Glutamatergic neuron (in vitro differentiated cells): ENCODE data around the gene SMAD7. TPM values are rescaled to one million over a fixed set of nuclear protein-coding genes. Genes with fewer than 3 reads are reported as not detected.

Experiments used
- DNase-seq: peaks from one replicate; pipeline ENCODE4 v3.0.0; 2022
- H3K27ac Mint-ChIP-seq: one replicate; pipeline ENCODE4 v1.8.0; 2020; ENCODE audit warnings: mild to moderate bottlenecking, mixed read lengths, inconsistent platforms; ENCODE audit not compliant: unreplicated experiment
- H3K27me3 Mint-ChIP-seq: one replicate; pipeline ENCODE4 v1.8.0; 2020; ENCODE audit warnings: mild to moderate bottlenecking, moderate library complexity, mixed read lengths, inconsistent platforms; ENCODE audit not compliant: unreplicated experiment
- H3K36me3 Mint-ChIP-seq: one replicate; pipeline ENCODE4 v1.8.0; 2020; ENCODE audit warnings: mild to moderate bottlenecking, mixed read lengths, inconsistent platforms; ENCODE audit not compliant: unreplicated experiment
- H3K4me1 Mint-ChIP-seq: one replicate; pipeline ENCODE4 v1.8.0; 2020; ENCODE audit warnings: mild to moderate bottlenecking, low read depth, mixed read lengths, inconsistent platforms; ENCODE audit not compliant: unreplicated experiment
- H3K4me3 Mint-ChIP-seq: one replicate; pipeline ENCODE4 v1.8.0; 2020; ENCODE audit warnings: mild to moderate bottlenecking, mixed read lengths, inconsistent platforms; ENCODE audit not compliant: unreplicated experiment
- H3K9me3 Mint-ChIP-seq: one replicate; pipeline ENCODE4 v1.8.0; 2020; ENCODE audit warnings: mild to moderate bottlenecking, moderate library complexity, mixed read lengths, inconsistent platforms; ENCODE audit not compliant: unreplicated experiment
- CTCF ChIP-seq: fragments of 200-600 bp; sonication (generic); IDR thresholded peaks from one replicate; pipeline ENCODE4 v1.5.0; 2021; ENCODE audit not compliant: partially characterized antibody, unreplicated experiment
- total RNA-seq: library from RNA; stranded (reverse); fragmentation: NEBNext Ultra II Directional; extraction: Animal tissue kit (Norgen Biotek cat#: 25700); gene quantifications from one replicate; pipeline ENCODE4 v1.2.1, GENCODE V29; 2021; ENCODE audit not compliant: unreplicated experiment

The SMAD7 gene
- total RNA-seq, 1 donor from 2014 or later: 10.8 TPM

GRCh38 chr18:48875942-48876511, 74.7 kb downstream of the SMAD7 start:
- peaks cover 11% of the 10 kb centered on the region for H3K4me1 Mint-ChIP-seq

GRCh38 chr18:48875314-48875941, 75.3 kb downstream of the SMAD7 start:
- Mint-ChIP-seq H3K27ac (no peak overlapping the region), H3K9me3 (peaks cover 5% of the 10 kb centered on the region), H3K4me1 (peaks cover 11% of the 10 kb centered on the region), H3K4me3 (no peak overlapping the region), H3K36me3 (no peaks in the 10 kb centered on the region), H3K27me3 (peaks cover 2% of the 10 kb centered on the region)
- no peak for DNase-seq
- no peak for TF ChIP-seq CTCF

More at GRCh38 chr18:48875942-48876511, 74.7 kb downstream of the SMAD7 start:
- no peak overlapping the region for H3K27ac Mint-ChIP-seq
- H3K27me3 Mint-ChIP-seq: peaks cover 2% of the 10 kb centered on the region
- H3K36me3 Mint-ChIP-seq: peaks cover 1% of the 10 kb centered on the region
- H3K9me3 Mint-ChIP-seq: peaks cover 5% of the 10 kb centered on the region
- TF ChIP-seq CTCF: no peak
- no peak overlapping the region for H3K4me3 Mint-ChIP-seq
- DNase-seq: peak; percentile 69

DNA sequence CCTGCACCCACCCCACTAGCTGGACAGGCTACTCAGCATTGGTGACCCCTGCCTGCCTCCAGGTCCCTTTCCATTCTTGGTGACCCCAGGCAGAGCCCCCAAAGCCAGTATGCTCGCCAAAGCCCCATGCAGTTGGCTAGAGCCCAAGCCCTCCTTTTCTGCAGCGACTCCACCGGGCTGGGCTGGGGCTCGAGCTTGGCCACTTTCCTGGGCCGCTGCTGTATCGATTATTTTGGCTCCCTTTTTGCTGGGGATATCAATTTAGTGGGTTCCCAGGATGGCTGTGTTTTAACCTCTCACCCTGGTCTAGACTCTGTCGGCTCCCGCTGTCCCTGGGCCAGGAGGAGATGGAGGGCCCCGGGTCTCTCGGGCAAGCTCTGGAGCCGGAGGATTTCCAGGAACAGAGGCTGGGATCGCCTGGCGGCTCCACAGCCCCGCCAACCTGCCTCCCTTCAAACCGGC, 76.0 kb downstream of the SMAD7 start:
- H3K4me1 Mint-ChIP-seq: peaks cover 11% of the 10 kb centered on the region
- no peak overlapping the region for H3K4me3 Mint-ChIP-seq
- TF ChIP-seq CTCF: no peak
- H3K27me3 Mint-ChIP-seq: peaks cover 2% of the 10 kb centered on the region
- no peak for DNase-seq
- no peak overlapping the region for H3K27ac Mint-ChIP-seq
- H3K9me3 Mint-ChIP-seq: peaks cover 5% of the 10 kb centered on the region
- no peaks in the 10 kb centered on the region for H3K36me3 Mint-ChIP-seq

- Mint-ChIP-seq H3K27ac (no peak overlapping the region), H3K36me3 (no peaks in the 10 kb centered on the region), H3K27me3 (peaks cover 2% of the 10 kb centered on the region), H3K9me3 (peaks cover 5% of the 10 kb centered on the region), H3K4me1 (peaks cover 11% of the 10 kb centered on the region), H3K4me3 (no peak overlapping the region)
- DNase-seq: no peak
- no peak for TF ChIP-seq CTCF
Measured at GRCh38 chr18:48874233-48874632, 76.5 kb downstream of the SMAD7 start.
